Measurements from ENCODE around the gene ASH1L.
A peak's percentile ranks its signal among the peaks of the same experiment; 100 is the strongest.

Gene ASH1L

GRCh38 chr1:155322953-155323728 lies 239.5 kb downstream of the ASH1L start (continued):
- TF ChIP-seq HIC1 (tag by site-specific recombination; IDR thresholded peaks at IDR 0.05) (peak; percentile 51; the same call in 1 of the 2 replicates), GLIS1 (tag by site-specific recombination; IDR thresholded peaks at IDR 0.05) (peak; percentile 73; the same call in 1 of the 2 replicates), ZNF175 (tag by site-specific recombination; IDR thresholded peaks at IDR 0.05) (no peak), ZBTB49 (tag by site-specific recombination; IDR thresholded peaks at IDR 0.05; ENCODE audit: low read depth) (no peak), PBX3 (CRISPR knock-in tag; IDR thresholded peaks at IDR 0.05) (no peak), ZBTB1 (tag by site-specific recombination; IDR thresholded peaks at IDR 0.05) (no peak), IKZF3 (tag by site-specific recombination; IDR thresholded peaks at IDR 0.05) (peak; percentile 98), ZNF48 (tag by site-specific recombination; IDR thresholded peaks at IDR 0.05) (no peak), KLF10 (tag by site-specific recombination; IDR thresholded peaks at IDR 0.05) (peak; percentile 43; the same call in 1 of the 2 replicates), ZNF692 (tag by site-specific recombination; IDR thresholded peaks at IDR 0.05) (peak; percentile 82), ZNF366 (tag by site-specific recombination; conservative IDR thresholded peaks at IDR 0.05) (peak; percentile 99), ZNF112 (tag by site-specific recombination; IDR thresholded peaks at IDR 0.05) (no peak), ZFP41 (tag by site-specific recombination; IDR thresholded peaks at IDR 0.05; ENCODE audit: borderline replicate concordance) (no peak), ZBTB6 (tag by site-specific recombination; IDR thresholded peaks at IDR 0.05) (0 out of 2 replicates have a peak, but pooled peaks have one; percentile 9), ZNF580 (tag by site-specific recombination; IDR thresholded peaks at IDR 0.05) (peak; percentile 49; the same call in 1 of the 2 replicates), SCRT2 (tag by site-specific recombination; IDR thresholded peaks at IDR 0.05) (peak; percentile 24; the same call in 1 of the 2 replicates), ZNF354C (tag by site-specific recombination; IDR thresholded peaks at IDR 0.05; ENCODE audit: borderline replicate concordance, low read depth) (no peak), ZNF654 (tag by site-specific recombination; IDR thresholded peaks at IDR 0.05; ENCODE audit: low read depth) (peak; percentile 32), ZBTB20 (tag by site-specific recombination; IDR thresholded peaks at IDR 0.05) (peak; percentile 89), AEBP2 (tag by site-specific recombination; IDR thresholded peaks at IDR 0.05; ENCODE audit: borderline replicate concordance) (no peak), ZNF600 (tag by site-specific recombination; IDR thresholded peaks at IDR 0.05) (peak; percentile 84), ZNF76 (tag by site-specific recombination; IDR thresholded peaks at IDR 0.05; ENCODE audit: borderline replicate concordance, low read depth) (peak; percentile 85), ZNF280D (tag by site-specific recombination; IDR thresholded peaks at IDR 0.05) (no peak), ZNF488 (tag by site-specific recombination; IDR thresholded peaks at IDR 0.05) (no peak)
